HepG2 (cell line): ENCODE data around the gene NUBP2. TPM values are rescaled to one million over a fixed set of nuclear protein-coding genes. Genes with fewer than 3 reads are reported as not detected.

Experiments
- BHLHE40 ChIP-seq: IDR thresholded peaks from 2 replicates; pipeline ENCODE4 v1.6.1; 2011; ENCODE audit warnings: low read length, improper control_type of control experiment
- CCDC6 ChIP-seq: sonication (generic); formaldehyde crosslinking; IDR thresholded peaks from 2 replicates; pipeline ENCODE4 v1.8.1; 2022; ENCODE audit warnings: mild to moderate bottlenecking, missing genetic modification reagents, moderate library complexity
- EP300 ChIP-seq, 3 experiments: sonication (generic) in 1 of 3; formaldehyde crosslinking in 1 of 3; IDR thresholded peaks; 2 replicates each; pipeline versions ENCODE4 v1.5.1 to v1.6.1; 2011 to 2020; ENCODE audit warnings: low read depth in 2 of 3, low read length in 2 of 3, borderline replicate concordance in 1 of 3, improper control_type of control experiment in 1 of 3, mild to moderate bottlenecking in 1 of 3, missing genetic modification reagents in 1 of 3, moderate library complexity in 1 of 3
- GATAD1 ChIP-seq: IDR thresholded peaks from 2 replicates; pipeline ENCODE4 v1.6.1; 2016; ENCODE audit warnings: missing genetic modification reagents, missing compliant biosample characterization
- HDAC2 ChIP-seq: sonication (generic); formaldehyde crosslinking; IDR thresholded peaks from 2 replicates; pipeline ENCODE4 v1.4.0; 2020; ENCODE audit warnings: missing genetic modification reagents
- JARID2 ChIP-seq: sonication (generic); formaldehyde crosslinking; IDR thresholded peaks from 2 replicates; pipeline ENCODE4 v1.8.1; 2023; ENCODE audit warnings: missing genetic modification reagents, inconsistent platforms; ENCODE audit not compliant: insufficient replicate concordance
- KAT8 ChIP-seq: IDR thresholded peaks from 2 replicates; pipeline ENCODE4 v1.6.1; 2016; ENCODE audit warnings: missing genetic modification reagents, missing compliant biosample characterization
- NPAS2 ChIP-seq: sonication (generic); formaldehyde crosslinking; IDR thresholded peaks from 2 replicates; pipeline ENCODE4 v1.8.0; 2022; ENCODE audit warnings: mild to moderate bottlenecking, missing genetic modification reagents, borderline replicate concordance
- SNAI1 ChIP-seq: sonication (generic); formaldehyde crosslinking; IDR thresholded peaks from 2 replicates; pipeline ENCODE4 v1.5.0; 2020; ENCODE audit warnings: mild to moderate bottlenecking, missing genetic modification reagents, borderline replicate concordance
- SUZ12 ChIP-seq: fragments of 150-350 bp; IDR thresholded peaks from 2 replicates; pipeline ENCODE4 v1.6.1; 2014; ENCODE audit warnings: low read depth, low read length
- U2AF1 ChIP-seq: fragments of 200-400 bp; formaldehyde crosslinking; optimal IDR thresholded peaks from 2 replicates; pipeline ENCODE3; 2017; ENCODE audit warnings: mild to moderate bottlenecking, low read depth, low read length
- ZBTB7B ChIP-seq: sonication (generic); formaldehyde crosslinking; IDR thresholded peaks from 2 replicates; pipeline ENCODE4 v1.4.0; 2020; ENCODE audit warnings: missing genetic modification reagents
- ZEB1 ChIP-seq: IDR thresholded peaks from 2 replicates; pipeline ENCODE4 v1.6.1; 2012; ENCODE audit warnings: mild to moderate bottlenecking, low read depth, inconsistent platforms; ENCODE audit not compliant: insufficient replicate concordance
- ZFP1 ChIP-seq: IDR thresholded peaks from 2 replicates; pipeline ENCODE4 v1.6.1; 2016
- ZNF326 ChIP-seq: sonication (generic); formaldehyde crosslinking; IDR thresholded peaks from 2 replicates; pipeline ENCODE4 v1.4.0; 2020; ENCODE audit warnings: missing genetic modification reagents, borderline replicate concordance
- ZNF431 ChIP-seq: sonication (generic); formaldehyde crosslinking; IDR thresholded peaks from 2 replicates; pipeline ENCODE4 v1.9.0; 2022; ENCODE audit warnings: missing genetic modification reagents, low read depth, mild to moderate bottlenecking, borderline replicate concordance
- polyA plus RNA-seq, 8 experiments: library from polyadenylated mRNA; depleted of rRNA in 3 of 8; stranded (reverse) in 7 of 8; unstranded in 1 of 8; fragments of >200 nt; fragmentation: Illumina TruSeq in 4 of 8; extraction: Trizol in 4 of 8; gene quantifications; 2 replicates each; pipeline versions ENCODE4 v1.2.1 to v1.2.3, GENCODE V29; 2011 to 2016; ENCODE audit warnings: low read depth in 4 of 8, missing spikeins in 1 of 8, mixed read lengths in 1 of 8; ENCODE audit not compliant: insufficient read depth in 1 of 8
- total RNA-seq, 5 experiments: library from RNA; depleted of rRNA; stranded (reverse); fragments of >200 nt; fragmentation: Illumina TruSeq; extraction: Trizol; gene quantifications; 2 replicates each; pipeline ENCODE4 v1.2.3, GENCODE V29; 2016; ENCODE audit warnings: low read depth in 1 of 5
- TF ChIP-seq, protein P1 (sequence below): sonication (generic); formaldehyde crosslinking; IDR thresholded peaks from 2 replicates; pipeline ENCODE4 v1.8.0; 2022; ENCODE audit warnings: low read depth, missing genetic modification reagents
- TF ChIP-seq, protein P2 (sequence below): sonication (generic); formaldehyde crosslinking; IDR thresholded peaks from 2 replicates; pipeline ENCODE4 v1.4.0; 2020; ENCODE audit warnings: missing genetic modification reagents
- TF ChIP-seq, protein P3 (sequence below): sonication (generic); formaldehyde crosslinking; IDR thresholded peaks from 2 replicates; pipeline ENCODE4 v1.5.1; 2020; ENCODE audit warnings: missing genetic modification reagents, mild to moderate bottlenecking, borderline replicate concordance
- TF ChIP-seq, protein P4 (sequence below): sonication (generic); formaldehyde crosslinking; IDR thresholded peaks from 2 replicates; pipeline ENCODE4 v1.4.0; 2020; ENCODE audit warnings: missing genetic modification reagents
- TF ChIP-seq, protein P5 (sequence below): sonication (generic); formaldehyde crosslinking; IDR thresholded peaks from 2 replicates; pipeline ENCODE4 v1.4.0; 2020; ENCODE audit warnings: mild to moderate bottlenecking, missing genetic modification reagents
- TF ChIP-seq, protein P6 (sequence below): sonication (generic); formaldehyde crosslinking; IDR thresholded peaks from 2 replicates; pipeline ENCODE4 v1.9.0; 2022; ENCODE audit warnings: missing genetic modification reagents, mild to moderate bottlenecking, borderline replicate concordance

The NUBP2 gene
- total and polyA plus RNA-seq, 2 of the 13 experiments (the other 11 are each of a cell fraction or from before 2014, with no cell fraction given) = 25.7 to 61.5 TPM

DNA sequence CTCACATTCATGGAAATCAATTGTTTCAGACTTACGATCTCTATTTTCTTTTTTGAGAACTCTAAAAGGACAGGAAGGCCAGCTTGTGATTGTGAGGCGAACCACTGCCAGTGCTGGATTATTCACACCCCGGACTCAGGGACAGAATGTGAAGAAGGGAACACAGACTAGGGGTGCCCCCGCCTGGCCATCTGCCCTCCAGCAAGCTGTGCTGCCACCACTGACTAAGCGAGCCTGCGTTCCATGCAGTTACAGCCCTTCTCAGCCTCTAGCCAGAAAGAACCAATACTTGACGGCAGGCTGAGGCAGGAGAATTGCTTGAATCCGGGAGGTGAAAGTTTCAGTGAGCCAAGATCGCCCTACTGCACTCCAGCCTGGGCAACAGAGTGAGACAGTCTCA lies 41.1 kb downstream of the NUBP2 start (continued):
- TF ChIP-seq SNAI1 (no peak), BHLHE40 (no peak), NPAS2 (CRISPR knock-in tag) (no peak), KAT8 (CRISPR knock-in tag) (0 out of 2 replicates have a peak, but pooled peaks have one; percentile 51), JARID2 (CRISPR knock-in tag) (no peak), ZNF431 (CRISPR knock-in tag) (no peak), ZBTB7B (no peak), GATAD1 (CRISPR knock-in tag) (peak; percentile 68), HDAC2 (CRISPR knock-in tag) (peak; percentile 28; the same call in 1 of the 2 replicates), ZNF326 (no peak), ZEB1 (no peak), ZFP1 (no peak), CCDC6 (CRISPR knock-in tag) (no peak), EP300 (IDR thresholded peaks at IDR 0.05; ENCODE audit: low read depth in 2 of 2, low read length in 2 of 2) (no peak), EP300 (CRISPR knock-in tag; IDR thresholded peaks at IDR 0.05; ENCODE audit: borderline replicate concordance) (no peak), U2AF1 (no peak), SUZ12 (no peak)
- TF ChIP-seq, protein P1, sequence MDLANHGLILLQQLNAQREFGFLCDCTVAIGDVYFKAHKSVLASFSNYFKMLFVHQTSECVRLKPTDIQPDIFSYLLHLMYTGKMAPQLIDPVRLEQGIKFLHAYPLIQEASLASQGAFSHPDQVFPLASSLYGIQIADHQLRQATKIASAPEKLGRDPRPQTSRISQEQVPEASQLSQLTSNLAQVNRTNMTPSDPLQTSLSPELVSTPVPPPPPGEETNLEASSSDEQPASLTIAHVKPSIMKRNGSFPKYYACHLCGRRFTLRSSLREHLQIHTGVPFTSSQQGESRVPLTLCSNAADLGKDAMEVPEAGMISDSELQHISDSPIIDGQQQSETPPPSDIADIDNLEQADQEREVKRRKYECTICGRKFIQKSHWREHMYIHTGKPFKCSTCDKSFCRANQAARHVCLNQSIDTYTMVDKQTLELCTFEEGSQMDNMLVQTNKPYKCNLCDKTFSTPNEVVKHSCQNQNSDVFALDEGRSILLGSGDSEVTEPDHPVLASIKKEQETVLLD = no peak
- TF ChIP-seq, protein P2, sequence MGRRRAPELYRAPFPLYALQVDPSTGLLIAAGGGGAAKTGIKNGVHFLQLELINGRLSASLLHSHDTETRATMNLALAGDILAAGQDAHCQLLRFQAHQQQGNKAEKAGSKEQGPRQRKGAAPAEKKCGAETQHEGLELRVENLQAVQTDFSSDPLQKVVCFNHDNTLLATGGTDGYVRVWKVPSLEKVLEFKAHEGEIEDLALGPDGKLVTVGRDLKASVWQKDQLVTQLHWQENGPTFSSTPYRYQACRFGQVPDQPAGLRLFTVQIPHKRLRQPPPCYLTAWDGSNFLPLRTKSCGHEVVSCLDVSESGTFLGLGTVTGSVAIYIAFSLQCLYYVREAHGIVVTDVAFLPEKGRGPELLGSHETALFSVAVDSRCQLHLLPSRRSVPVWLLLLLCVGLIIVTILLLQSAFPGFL (CRISPR knock-in tag) = no peak
- TF ChIP-seq, protein P3, sequence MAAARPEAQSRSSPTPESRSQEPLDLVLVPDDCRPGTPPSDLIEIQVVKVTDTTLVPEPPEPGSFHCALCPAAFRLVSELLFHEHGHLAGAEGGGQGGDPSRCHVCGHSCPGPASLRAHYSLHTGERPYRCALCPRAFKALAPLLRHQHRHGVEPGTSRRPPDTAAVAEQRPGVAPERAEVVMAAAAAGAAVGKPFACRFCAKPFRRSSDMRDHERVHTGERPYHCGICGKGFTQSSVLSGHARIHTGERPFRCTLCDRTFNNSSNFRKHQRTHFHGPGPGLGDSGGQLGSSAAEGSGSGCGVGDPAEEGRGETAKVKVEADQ = no peak
- TF ChIP-seq, protein P4, sequence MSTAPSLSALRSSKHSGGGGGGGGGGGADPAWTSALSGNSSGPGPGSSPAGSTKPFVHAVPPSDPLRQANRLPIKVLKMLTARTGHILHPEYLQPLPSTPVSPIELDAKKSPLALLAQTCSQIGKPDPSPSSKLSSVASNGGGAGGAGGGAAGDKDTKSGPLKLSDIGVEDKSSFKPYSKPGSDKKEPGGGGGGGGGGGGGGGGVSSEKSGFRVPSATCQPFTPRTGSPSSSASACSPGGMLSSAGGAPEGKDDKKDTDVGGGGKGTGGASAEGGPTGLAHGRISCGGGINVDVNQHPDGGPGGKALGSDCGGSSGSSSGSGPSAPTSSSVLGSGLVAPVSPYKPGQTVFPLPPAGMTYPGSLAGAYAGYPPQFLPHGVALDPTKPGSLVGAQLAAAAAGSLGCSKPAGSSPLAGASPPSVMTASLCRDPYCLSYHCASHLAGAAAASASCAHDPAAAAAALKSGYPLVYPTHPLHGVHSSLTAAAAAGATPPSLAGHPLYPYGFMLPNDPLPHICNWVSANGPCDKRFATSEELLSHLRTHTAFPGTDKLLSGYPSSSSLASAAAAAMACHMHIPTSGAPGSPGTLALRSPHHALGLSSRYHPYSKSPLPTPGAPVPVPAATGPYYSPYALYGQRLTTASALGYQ (CRISPR knock-in tag) = no peak
- TF ChIP-seq, protein P5, sequence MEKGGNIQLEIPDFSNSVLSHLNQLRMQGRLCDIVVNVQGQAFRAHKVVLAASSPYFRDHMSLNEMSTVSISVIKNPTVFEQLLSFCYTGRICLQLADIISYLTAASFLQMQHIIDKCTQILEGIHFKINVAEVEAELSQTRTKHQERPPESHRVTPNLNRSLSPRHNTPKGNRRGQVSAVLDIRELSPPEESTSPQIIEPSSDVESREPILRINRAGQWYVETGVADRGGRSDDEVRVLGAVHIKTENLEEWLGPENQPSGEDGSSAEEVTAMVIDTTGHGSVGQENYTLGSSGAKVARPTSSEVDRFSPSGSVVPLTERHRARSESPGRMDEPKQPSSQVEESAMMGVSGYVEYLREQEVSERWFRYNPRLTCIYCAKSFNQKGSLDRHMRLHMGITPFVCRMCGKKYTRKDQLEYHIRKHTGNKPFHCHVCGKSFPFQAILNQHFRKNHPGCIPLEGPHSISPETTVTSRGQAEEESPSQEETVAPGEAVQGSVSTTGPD (CRISPR knock-in tag) = no peak
- TF ChIP-seq, protein P6, sequence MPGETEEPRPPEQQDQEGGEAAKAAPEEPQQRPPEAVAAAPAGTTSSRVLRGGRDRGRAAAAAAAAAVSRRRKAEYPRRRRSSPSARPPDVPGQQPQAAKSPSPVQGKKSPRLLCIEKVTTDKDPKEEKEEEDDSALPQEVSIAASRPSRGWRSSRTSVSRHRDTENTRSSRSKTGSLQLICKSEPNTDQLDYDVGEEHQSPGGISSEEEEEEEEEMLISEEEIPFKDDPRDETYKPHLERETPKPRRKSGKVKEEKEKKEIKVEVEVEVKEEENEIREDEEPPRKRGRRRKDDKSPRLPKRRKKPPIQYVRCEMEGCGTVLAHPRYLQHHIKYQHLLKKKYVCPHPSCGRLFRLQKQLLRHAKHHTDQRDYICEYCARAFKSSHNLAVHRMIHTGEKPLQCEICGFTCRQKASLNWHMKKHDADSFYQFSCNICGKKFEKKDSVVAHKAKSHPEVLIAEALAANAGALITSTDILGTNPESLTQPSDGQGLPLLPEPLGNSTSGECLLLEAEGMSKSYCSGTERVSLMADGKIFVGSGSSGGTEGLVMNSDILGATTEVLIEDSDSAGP = 0 out of 2 replicates have a peak, but pooled peaks have one; percentile 48
